Upper lobe of left lung (tissue), 6 donors: Measurements from ENCODE around the gene COX4I1. TPM values are rescaled to one million over a fixed set of nuclear protein-coding genes. Genes with fewer than 3 reads are reported as not detected.

Source experiments
- ATAC-seq, 2 donors: fragments of 200-7000 bp; cut with Tn5 transposase; one replicate each; pipeline ENCODE4 v1.9.1; 2022; ENCODE audit warnings: mild to moderate bottlenecking in 2 of 2, moderate library complexity in 2 of 2; ENCODE audit not compliant: low FRiP score in 2 of 2
- DNase-seq, 2 donors: peaks; one replicate each; pipeline ENCODE4 v3.0.0-alpha.2; 2019 to 2020
- H3K27ac ChIP-seq, 4 donors: fragments of 200-600 bp; sonication (generic); one replicate each; pipeline ENCODE4 v1.5.1; 2016 to 2019
- H3K27me3 ChIP-seq, 4 donors: fragments of 200-600 bp; sonication (generic); one replicate each; pipeline ENCODE4 v1.5.1; 2017 to 2019
- H3K36me3 ChIP-seq, 4 donors: fragments of 200-600 bp; sonication (generic); one replicate each; pipeline ENCODE4 v1.5.1; 2016 to 2019
- H3K4me1 ChIP-seq, 4 donors: fragments of 200-600 bp; sonication (generic); one replicate each; pipeline ENCODE4 v1.5.1; 2018 to 2019
- H3K4me3 ChIP-seq, 4 donors: fragments of 200-600 bp; sonication (generic); one replicate each; pipeline ENCODE4 v1.5.1; 2017 to 2019; ENCODE audit warnings: mild to moderate bottlenecking in 2 of 4, moderate library complexity in 1 of 4
- H3K9me3 ChIP-seq, 4 donors: fragments of 200-600 bp; sonication (generic); one replicate each; pipeline ENCODE4 v1.5.1; 2018 to 2019
- CTCF ChIP-seq, 6 experiments: fragments of 450-650 bp in 4 of 6; fragments of 200-600 bp in 2 of 6; sonication (generic) in 2 of 6; IDR thresholded peaks; one replicate each; pipeline ENCODE4 v1.5.1; 2016 to 2019; ENCODE audit warnings: antibody characterized with exemption in 6 of 6
- EP300 ChIP-seq, 4 donors: sonication (generic); formaldehyde crosslinking; IDR thresholded peaks; one replicate each; pipeline ENCODE4 v1.5.1; 2017; ENCODE audit warnings: antibody characterized with exemption in 4 of 4, control low read depth in 2 of 4
- POLR2A ChIP-seq, 4 donors: fragments of 450-650 bp; IDR thresholded peaks; one replicate each; pipeline ENCODE4 v1.5.1; 2016 to 2017; ENCODE audit warnings: antibody characterized with exemption in 4 of 4, mild to moderate bottlenecking in 2 of 4
- POLR2AphosphoS5 ChIP-seq, 2 donors: sonication (generic); formaldehyde crosslinking; IDR thresholded peaks; one replicate each; pipeline ENCODE4 v1.5.1; 2017; ENCODE audit warnings: antibody characterized with exemption in 2 of 2
- WGBS, 2 donors: methylation state at CpG; one replicate each; pipeline ENCODE4 v1.1.5; 2017 to 2018; 5-methylcytosine and 5-hydroxymethylcytosine counted together
- total RNA-seq, 6 donors: library from RNA; depleted of rRNA in 4 of 6; stranded (reverse); fragments of >200 nt in 4 of 6; gene quantifications; one replicate each; pipeline versions ENCODE4 v1.1.0 to v1.2.1, GENCODE V29; 2016 to 2021
- donor health status: DM: no; HTN: no; CAD: no; lungs with moderate emphysema.
- donor health status: DM: no; HTN: yes; CAD: no; lungs with severe emphysema.

Gene COX4I1
- total RNA-seq, 6 donors from 2014 or later, result 160 to 490 (median 439) TPM

DNA sequence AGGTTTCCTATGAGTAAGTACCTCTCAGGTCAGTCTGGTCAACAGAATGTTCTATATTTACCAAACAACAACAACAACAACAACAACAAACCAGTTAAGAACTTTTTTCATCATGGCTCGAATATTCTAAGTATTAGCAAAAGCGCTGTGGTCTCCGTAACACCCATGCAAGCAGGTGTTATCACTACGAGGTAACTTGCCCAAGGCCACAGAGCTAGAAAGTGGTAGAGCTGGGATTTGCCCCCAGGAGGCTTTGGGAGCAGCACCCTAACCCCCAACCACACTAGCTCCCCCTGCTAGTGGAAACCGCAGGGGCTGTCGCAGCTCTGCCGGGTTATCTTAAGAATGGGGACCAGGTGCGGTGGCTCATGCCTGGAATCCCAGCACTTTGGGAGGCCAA lies 24.7 kb upstream of the COX4I1 start:
- Histone ChIP-seq H3K27me3 (no peaks in the 10 kb centered on the region), H3K9me3 (no peaks in the 10 kb centered on the region), H3K36me3 (peaks cover 9 to 48% (median 22%) of the 10 kb centered on the region in 4 donors), H3K4me3 (no peak overlapping the region), H3K4me1 (no peaks in the 10 kb centered on the region), H3K27ac (no peak overlapping the region)
- ATAC-seq (no peak), DNase-seq (no peak)
- no peak for TF ChIP-seq POLR2AphosphoS5 (IDR thresholded peaks at IDR 0.05)
- no peak for TF ChIP-seq CTCF (IDR thresholded peaks at IDR 0.05)
- TF ChIP-seq POLR2A (IDR thresholded peaks at IDR 0.05), result no peak
- no peak for TF ChIP-seq EP300 (IDR thresholded peaks at IDR 0.05)
- 85 to 98% methylated on average over 7 to 8 of the region's 8 CpGs for WGBS, 2 donors

DNA sequence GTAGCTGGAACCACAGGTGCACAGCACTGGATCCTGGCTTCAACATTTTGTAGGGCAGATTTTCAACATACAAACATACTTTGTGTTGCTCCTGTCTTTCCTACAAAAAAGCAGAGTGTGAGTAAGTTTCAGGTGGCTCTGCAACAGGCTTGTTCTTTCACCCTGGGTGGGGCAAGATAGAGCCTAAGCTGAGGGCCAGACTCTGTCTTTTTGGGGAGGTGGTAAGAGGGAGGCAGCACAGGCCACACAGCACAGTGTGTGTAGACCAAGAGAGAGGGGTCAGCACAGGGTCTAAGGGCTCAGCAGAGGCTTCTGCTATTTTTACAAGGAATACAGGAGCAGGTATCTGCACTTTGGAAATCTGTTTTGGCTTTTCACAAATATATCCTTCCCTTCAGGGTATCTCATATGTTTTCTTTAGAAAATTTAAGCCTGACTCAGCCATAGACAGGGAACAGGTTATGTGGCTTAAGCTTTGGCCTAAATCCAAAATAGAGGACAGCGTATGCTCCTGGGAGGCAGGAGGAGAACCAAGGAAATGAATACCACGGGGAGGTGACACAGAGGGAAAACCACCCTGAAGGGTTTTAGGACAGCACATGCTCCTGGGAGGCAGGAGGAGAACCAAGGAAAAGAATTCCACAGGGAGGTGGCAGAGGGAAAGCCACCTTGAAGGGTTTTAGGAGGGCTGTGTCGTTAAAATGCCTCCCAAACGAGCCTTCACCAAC lies 21.7 kb upstream of the COX4I1 start:
- 78 to 81% methylated on average over 4 of the region's 4 CpGs for WGBS, 2 donors
- no peaks in the 10 kb centered on the region for H3K27me3 ChIP-seq
- peaks cover 21 to 66% (median 35%) of the 10 kb centered on the region in 4 donors for H3K36me3 ChIP-seq
- H3K4me1 ChIP-seq, result peaks cover 0 to 9% (median 2%) of the 10 kb centered on the region in 4 donors
- H3K27ac ChIP-seq, result no peak overlapping the region
- no peak overlapping the region for H3K4me3 ChIP-seq
- no peak for ATAC-seq
- H3K9me3 ChIP-seq, result no peaks in the 10 kb centered on the region
- no peak for TF ChIP-seq POLR2A (IDR thresholded peaks at IDR 0.05)
- no peak for TF ChIP-seq EP300 (IDR thresholded peaks at IDR 0.05)
- no peak for TF ChIP-seq CTCF (IDR thresholded peaks at IDR 0.05)
- no peak for TF ChIP-seq POLR2AphosphoS5 (IDR thresholded peaks at IDR 0.05)
- no peak for DNase-seq

GRCh38 chr16:85778873-85779272 lies 20.6 kb upstream of the COX4I1 start:
- DNase-seq (no peak), ATAC-seq (no peak)
- Histone ChIP-seq H3K4me1 (peaks cover 0 to 9% (median 2%) of the 10 kb centered on the region in 4 donors), H3K4me3 (no peak overlapping the region), H3K27ac (no peak overlapping the region), H3K27me3 (no peaks in the 10 kb centered on the region), H3K36me3 (peaks cover 21 to 66% (median 35%) of the 10 kb centered on the region in 4 donors), H3K9me3 (no peaks in the 10 kb centered on the region)
- 50 to 56% methylated on average over 12 of the region's 12 CpGs for WGBS, 2 donors
- TF ChIP-seq EP300 (IDR thresholded peaks at IDR 0.05), result no peak
- no peak for TF ChIP-seq CTCF (IDR thresholded peaks at IDR 0.05)
- no peak for TF ChIP-seq POLR2A (IDR thresholded peaks at IDR 0.05)
- TF ChIP-seq POLR2AphosphoS5 (IDR thresholded peaks at IDR 0.05), result no peak

DNA sequence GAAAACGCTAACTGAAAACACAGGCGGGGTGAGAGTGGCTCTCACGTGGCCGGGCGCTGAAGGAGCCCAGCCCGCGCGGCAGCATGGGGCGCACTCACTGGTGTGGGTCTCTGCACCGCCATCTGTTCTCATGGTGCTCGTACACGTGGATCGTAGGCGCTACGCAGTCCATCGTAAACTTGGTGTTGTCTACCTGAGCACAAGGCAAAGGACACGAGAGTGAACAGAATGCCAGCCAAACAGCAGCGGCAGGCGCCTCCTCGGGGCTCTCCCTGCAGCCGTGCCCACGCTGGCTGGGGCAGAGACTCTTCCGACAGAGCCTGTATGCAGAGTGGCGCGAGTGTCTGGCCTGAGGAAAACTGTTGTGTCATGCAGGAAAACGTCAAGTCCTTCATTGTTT lies 19.2 kb upstream of the COX4I1 start:
- H3K9me3 ChIP-seq, result no peaks in the 10 kb centered on the region
- H3K36me3 ChIP-seq, result peaks cover 21 to 67% (median 35%) of the 10 kb centered on the region in 4 donors
- DNase-seq, result no peak

More for the DNA sequence above, 19.2 kb upstream of the COX4I1 start:
- H3K4me1 ChIP-seq, result peaks cover 0 to 9% (median 2%) of the 10 kb centered on the region in 4 donors
- WGBS, 2 donors, result 89 to 90% methylated on average over 25 to 26 of the region's 26 CpGs
- H3K27me3 ChIP-seq, result no peaks in the 10 kb centered on the region
- no peak overlapping the region for H3K27ac ChIP-seq
- H3K4me3 ChIP-seq, result no peak overlapping the region
- TF ChIP-seq POLR2AphosphoS5 (IDR thresholded peaks at IDR 0.05) (no peak), POLR2A (IDR thresholded peaks at IDR 0.05) (no peak), CTCF (IDR thresholded peaks at IDR 0.05) (no peak), EP300 (IDR thresholded peaks at IDR 0.05) (no peak)
- ATAC-seq, result no peak
